Measurements from ENCODE around the gene FARP1.

Gene FARP1

GRCh38 chr13:98403076-98403475, 260.2 kb downstream of the FARP1 start:
- no peaks in the 10 kb centered on the region for H3F3A ChIP-seq (ENCODE audit: insufficient read depth)

GRCh38 chr13:98405107-98405571, 262.2 kb downstream of the FARP1 start:
- no peaks in the 10 kb centered on the region for H3F3A ChIP-seq (ENCODE audit: insufficient read depth)
- H3K79me2 ChIP-seq (ENCODE audit: insufficient read depth, low read length): no peaks in the 10 kb centered on the region
- H3K27me3 ChIP-seq (ENCODE audit: low read length): no peaks in the 10 kb centered on the region
- H3K27ac ChIP-seq (ENCODE audit: low read depth, low read length): no peak overlapping the region
- H3K36me3 ChIP-seq (ENCODE audit: low read length): no peaks in the 10 kb centered on the region
- H3K4me2 ChIP-seq (ENCODE audit: low read depth, low read length, poor library complexity, severe bottlenecking): no peak overlapping the region
- H3K9me2 ChIP-seq (replicated peaks; ENCODE audit: insufficient read depth, low read length): no peaks in the 10 kb centered on the region
- H2AFZ ChIP-seq (ENCODE audit: low read depth, low read length, severe bottlenecking): no peak overlapping the region
- no peaks in the 10 kb centered on the region for H3K9me3 ChIP-seq (ENCODE audit: insufficient read depth, low read length)
- no peaks in the 10 kb centered on the region for H4K20me1 ChIP-seq (ENCODE audit: low read depth, low read length)
- H3K4me3 ChIP-seq (ENCODE audit: insufficient read depth, low read length, poor library complexity, severe bottlenecking): no peak overlapping the region
- TF ChIP-seq CTCF (IDR thresholded peaks at IDR 0.05; ENCODE audit: insufficient read depth, low read length, poor library complexity, severe bottlenecking) (no peak), EZH2phosphoT487 (conservative IDR thresholded peaks at IDR 0.05; ENCODE audit: low read length) (no peak)
- no peak overlapping the region for H3K9ac ChIP-seq (ENCODE audit: low read length)

More at GRCh38 chr13:98403076-98403475, 260.2 kb downstream of the FARP1 start:
- H3K27ac ChIP-seq (ENCODE audit: low read depth, low read length): no peak overlapping the region
- TF ChIP-seq CTCF (IDR thresholded peaks at IDR 0.05; ENCODE audit: insufficient read depth, low read length, poor library complexity, severe bottlenecking) (no peak), EZH2phosphoT487 (conservative IDR thresholded peaks at IDR 0.05; ENCODE audit: low read length) (no peak)
- no peaks in the 10 kb centered on the region for H3K9me3 ChIP-seq (ENCODE audit: insufficient read depth, low read length)
- H4K20me1 ChIP-seq (ENCODE audit: low read depth, low read length): no peaks in the 10 kb centered on the region
- no peaks in the 10 kb centered on the region for H3K79me2 ChIP-seq (ENCODE audit: insufficient read depth, low read length)
- H2AFZ ChIP-seq (ENCODE audit: low read depth, low read length, severe bottlenecking): no peak overlapping the region
- H3K4me3 ChIP-seq (ENCODE audit: insufficient read depth, low read length, poor library complexity, severe bottlenecking): no peak overlapping the region
- no peaks in the 10 kb centered on the region for H3K9me2 ChIP-seq (replicated peaks; ENCODE audit: insufficient read depth, low read length)
- H3K36me3 ChIP-seq (ENCODE audit: low read length): no peaks in the 10 kb centered on the region
- H3K27me3 ChIP-seq (ENCODE audit: low read length): no peaks in the 10 kb centered on the region
- H3K4me2 ChIP-seq (ENCODE audit: low read depth, low read length, poor library complexity, severe bottlenecking): no peak overlapping the region
- H3K9ac ChIP-seq (ENCODE audit: low read length): no peak overlapping the region

- H3K4me3 ChIP-seq (ENCODE audit: insufficient read depth, low read length, poor library complexity, severe bottlenecking): no peak overlapping the region
- H3K27me3 ChIP-seq (ENCODE audit: low read length): no peaks in the 10 kb centered on the region
- no peaks in the 10 kb centered on the region for H3K36me3 ChIP-seq (ENCODE audit: low read length)
- no peaks in the 10 kb centered on the region for H4K20me1 ChIP-seq (ENCODE audit: low read depth, low read length)
- H3K9me3 ChIP-seq (ENCODE audit: insufficient read depth, low read length): no peaks in the 10 kb centered on the region
- no peak overlapping the region for H2AFZ ChIP-seq (ENCODE audit: low read depth, low read length, severe bottlenecking)
- no peaks in the 10 kb centered on the region for H3F3A ChIP-seq (ENCODE audit: insufficient read depth)
- TF ChIP-seq CTCF (IDR thresholded peaks at IDR 0.05; ENCODE audit: insufficient read depth, low read length, poor library complexity, severe bottlenecking) (no peak), EZH2phosphoT487 (conservative IDR thresholded peaks at IDR 0.05; ENCODE audit: low read length) (no peak)
- no peak overlapping the region for H3K9ac ChIP-seq (ENCODE audit: low read length)
- no peak overlapping the region for H3K4me2 ChIP-seq (ENCODE audit: low read depth, low read length, poor library complexity, severe bottlenecking)
- H3K27ac ChIP-seq (ENCODE audit: low read depth, low read length): no peak overlapping the region
- no peaks in the 10 kb centered on the region for H3K79me2 ChIP-seq (ENCODE audit: insufficient read depth, low read length)
- no peaks in the 10 kb centered on the region for H3K9me2 ChIP-seq (replicated peaks; ENCODE audit: insufficient read depth, low read length)
Observed at GRCh38 chr13:98405690-98406344, 262.9 kb downstream of the FARP1 start.

Measured in SU-DHL-6 (cell line).